HepG2 (cell line): Measurements from ENCODE around the gene TMEM107. TPM values are rescaled to one million over a fixed set of nuclear protein-coding genes. Genes with fewer than 3 reads are reported as not detected.
A peak's percentile ranks its signal among the peaks of the same experiment; 100 is the strongest.

Experiments
- ATF3 ChIP-seq: sonication (generic); formaldehyde crosslinking; IDR thresholded peaks from 2 replicates; pipeline ENCODE4 v1.4.0; 2020; ENCODE audit warnings: missing genetic modification reagents
- DR1 ChIP-seq: sonication (generic); formaldehyde crosslinking; IDR thresholded peaks from 2 replicates; pipeline ENCODE4 v1.8.0; 2021; ENCODE audit warnings: mild to moderate bottlenecking, missing genetic modification reagents, inconsistent platforms
- HDAC1 ChIP-seq: sonication (generic); formaldehyde crosslinking; IDR thresholded peaks from 2 replicates; pipeline ENCODE4 v1.5.1; 2020; ENCODE audit warnings: mild to moderate bottlenecking, missing genetic modification reagents
- HDAC6 ChIP-seq: fragments of 200-600 bp; sonication (generic); IDR thresholded peaks from 2 replicates; pipeline ENCODE4 v1.7.0; 2017; ENCODE audit warnings: mild to moderate bottlenecking, antibody characterized with exemption, low read length, low read depth
- HOXD1 ChIP-seq: sonication (generic); formaldehyde crosslinking; IDR thresholded peaks from 2 replicates; pipeline ENCODE4 v1.5.0; 2020; ENCODE audit warnings: missing genetic modification reagents
- NR2F2 ChIP-seq: IDR thresholded peaks from 2 replicates; pipeline ENCODE4 v1.6.1; 2012; ENCODE audit warnings: low read depth, inconsistent platforms, borderline replicate concordance
- POGZ ChIP-seq: sonication (generic); formaldehyde crosslinking; IDR thresholded peaks from 2 replicates; pipeline ENCODE4 v1.4.0; 2020; ENCODE audit warnings: mild to moderate bottlenecking, missing genetic modification reagents
- RBM22 ChIP-seq: fragments of 200-400 bp; formaldehyde crosslinking; optimal IDR thresholded peaks from 2 replicates; pipeline ENCODE3; 2017; ENCODE audit warnings: mild to moderate bottlenecking, low read length, moderate library complexity
- REST ChIP-seq, 2 experiments: IDR thresholded peaks; 2 replicates each; pipeline ENCODE4 v1.6.1; 2011 to 2012; ENCODE audit warnings: low read length in 2 of 2, borderline replicate concordance in 1 of 2, low read depth in 1 of 2, mild to moderate bottlenecking in 1 of 2, moderate library complexity in 1 of 2
- TIGD3 ChIP-seq: sonication (generic); formaldehyde crosslinking; IDR thresholded peaks from 2 replicates; pipeline ENCODE4 v1.5.1; 2020; ENCODE audit warnings: mild to moderate bottlenecking, missing genetic modification reagents, borderline replicate concordance
- ZBTB38 ChIP-seq: sonication (generic); formaldehyde crosslinking; IDR thresholded peaks from 2 replicates; pipeline ENCODE4 v1.5.1; 2020; ENCODE audit warnings: mild to moderate bottlenecking, missing genetic modification reagents
- ZBTB4 ChIP-seq: sonication (generic); formaldehyde crosslinking; IDR thresholded peaks from 2 replicates; pipeline ENCODE4 v1.4.0; 2020; ENCODE audit warnings: missing genetic modification reagents, mild to moderate bottlenecking, borderline replicate concordance
- ZNF101 ChIP-seq: sonication (generic); formaldehyde crosslinking; IDR thresholded peaks from 2 replicates; pipeline ENCODE4 v1.4.0; 2020; ENCODE audit warnings: mild to moderate bottlenecking, low read depth, missing genetic modification reagents, borderline replicate concordance
- ZNF263 ChIP-seq: sonication (generic); formaldehyde crosslinking; IDR thresholded peaks from 2 replicates; pipeline ENCODE4 v1.4.0; 2020; ENCODE audit warnings: missing genetic modification reagents
- ZNF496 ChIP-seq: sonication (generic); formaldehyde crosslinking; IDR thresholded peaks from 2 replicates; pipeline ENCODE4 v1.8.1; 2023; ENCODE audit warnings: mild to moderate bottlenecking, moderate library complexity, missing genetic modification reagents; ENCODE audit not compliant: insufficient replicate concordance
- ZNF589 ChIP-seq: sonication (generic); formaldehyde crosslinking; conservative IDR thresholded peaks from 2 replicates; pipeline ENCODE4 v1.8.0; 2022; ENCODE audit warnings: mild to moderate bottlenecking, moderate library complexity, missing genetic modification reagents
- ZNF704 ChIP-seq: sonication (generic); formaldehyde crosslinking; IDR thresholded peaks from 2 replicates; pipeline ENCODE4 v1.8.1; 2023; ENCODE audit warnings: mild to moderate bottlenecking, inconsistent platforms, moderate library complexity, missing genetic modification reagents, borderline replicate concordance
- ZNF737 ChIP-seq: sonication (generic); formaldehyde crosslinking; IDR thresholded peaks from 2 replicates; pipeline ENCODE4 v1.5.0; 2020; ENCODE audit warnings: missing genetic modification reagents, mild to moderate bottlenecking, borderline replicate concordance
- polyA plus RNA-seq, 8 experiments: library from polyadenylated mRNA; depleted of rRNA in 3 of 8; stranded (reverse) in 7 of 8; unstranded in 1 of 8; fragments of >200 nt; fragmentation: Illumina TruSeq in 4 of 8; extraction: Trizol in 4 of 8; gene quantifications; 2 replicates each; pipeline versions ENCODE4 v1.2.1 to v1.2.3, GENCODE V29; 2011 to 2016; ENCODE audit warnings: low read depth in 4 of 8, missing spikeins in 1 of 8, mixed read lengths in 1 of 8; ENCODE audit not compliant: insufficient read depth in 1 of 8
- total RNA-seq, 5 experiments: library from RNA; depleted of rRNA; stranded (reverse); fragments of >200 nt; fragmentation: Illumina TruSeq; extraction: Trizol; gene quantifications; 2 replicates each; pipeline ENCODE4 v1.2.3, GENCODE V29; 2016; ENCODE audit warnings: low read depth in 1 of 5

Gene TMEM107
- total and polyA plus RNA-seq, 2 of the 13 experiments (the other 11 are each of a cell fraction or from before 2014, with no cell fraction given), result 7.2 to 15.3 TPM

- no peak for TF ChIP-seq POGZ (CRISPR knock-in tag)
- TF ChIP-seq REST (IDR thresholded peaks at IDR 0.05; ENCODE audit: borderline replicate concordance in 1 of 2, low read depth in 1 of 2, low read length in 2 of 2), result no peak; a peak in 1 of 4 replicates
- TF ChIP-seq ZNF496, result no peak
- TF ChIP-seq ZBTB4, result 0 out of 2 replicates have a peak, but pooled peaks have one; percentile 44
- TF ChIP-seq TIGD3 (CRISPR knock-in tag), result no peak
- TF ChIP-seq ATF3 (CRISPR knock-in tag), result 0 out of 2 replicates have a peak, but pooled peaks have one; percentile 23
- no peak for TF ChIP-seq ZBTB38 (CRISPR knock-in tag)
- TF ChIP-seq RBM22, result no peak
- TF ChIP-seq NR2F2, result no peak
- TF ChIP-seq ZNF737 (CRISPR knock-in tag), result no peak
- no peak for TF ChIP-seq ZNF704 (CRISPR knock-in tag)
- TF ChIP-seq HOXD1 (CRISPR knock-in tag), result no peak
- TF ChIP-seq ZNF589 (CRISPR knock-in tag), result no peak
- no peak for TF ChIP-seq HDAC6
- peak; percentile 70 for TF ChIP-seq ZNF263 (CRISPR knock-in tag)
- peak; percentile 52; the same call in 1 of the 2 replicates for TF ChIP-seq HDAC1
- TF ChIP-seq ZNF101, result no peak
- no peak for TF ChIP-seq DR1 (CRISPR knock-in tag)
Observed at GRCh38 chr17:8162233-8162996, 13.8 kb downstream of the TMEM107 start, which contains the start of gene VAMP2 (continued).
